GM23338 (cell line): ENCODE measurements around the gene ARL5C. TPM values are rescaled to one million over a fixed set of nuclear protein-coding genes. Genes with fewer than 3 reads are reported as not detected.

Source experiments
- CREB1 ChIP-seq: fragments of 250-450 bp; sonication (Bioruptor Pico); IDR thresholded peaks from 2 replicates; pipeline ENCODE4 v1.5.0; 2020; ENCODE audit warnings: low read depth, mild to moderate bottlenecking, moderate library complexity
- ETS1 ChIP-seq: IDR thresholded peaks from 2 replicates; pipeline ENCODE4 v1.6.1; 2016; ENCODE audit warnings: antibody characterized with exemption
- EZH2 ChIP-seq: fragments of 200-600 bp; sonication (generic); IDR thresholded peaks from one replicate; pipeline ENCODE4 v1.8.0; 2017; ENCODE audit warnings: antibody characterized with exemption, mild to moderate bottlenecking, low read depth; ENCODE audit not compliant: unreplicated experiment
- EZH2phosphoT487 ChIP-seq: fragments of 200-600 bp; sonication (generic); IDR thresholded peaks from one replicate; pipeline ENCODE4 v1.8.1; 2018; ENCODE audit warnings: antibody characterized with exemption; ENCODE audit not compliant: unreplicated experiment
- JUNB ChIP-seq: IDR thresholded peaks from one replicate; pipeline ENCODE4 v1.6.1; 2016; ENCODE audit warnings: antibody characterized with exemption; ENCODE audit not compliant: unreplicated experiment
- NANOG ChIP-seq: IDR thresholded peaks from 2 replicates; pipeline ENCODE4 v1.6.1; 2016; ENCODE audit warnings: antibody characterized with exemption, borderline replicate concordance
- REST ChIP-seq: IDR thresholded peaks from one replicate; pipeline ENCODE4 v1.6.1; 2018; ENCODE audit warnings: antibody characterized with exemption; ENCODE audit not compliant: unreplicated experiment
- STAT1 ChIP-seq: IDR thresholded peaks from one replicate; pipeline ENCODE4 v1.6.1; 2016; ENCODE audit warnings: antibody characterized with exemption; ENCODE audit not compliant: unreplicated experiment
- ZNF462 ChIP-seq: fragments of 250-450 bp; sonication (Bioruptor Pico); IDR thresholded peaks from 2 replicates; pipeline ENCODE4 v1.5.0; 2020; ENCODE audit warnings: mild to moderate bottlenecking, moderate library complexity
- polyA plus RNA-seq: library from polyadenylated mRNA; unstranded; fragments of >200 nt; fragmentation: Nextera tagmentation; extraction: Ambion mirVana; gene quantifications from 2 replicates; pipeline ENCODE4 v1.2.1, GENCODE V29; 2016
- total RNA-seq: library from RNA; depleted of rRNA; stranded (reverse); fragments of >200 nt; shearing (Covaris generic); gene quantifications from 2 replicates; pipeline ENCODE4 v1.2.3, GENCODE V29; 2014

Gene ARL5C
- total and polyA plus RNA-seq, 2 experiments from 2014 or later: not detected

GRCh38 chr17:39123627-39124026, 42.3 kb downstream of the ARL5C start (continued):
- no peak for TF ChIP-seq ZNF462 (CRISPR knock-in tag)
- TF ChIP-seq JUNB: no peak
- TF ChIP-seq CREB1 (CRISPR knock-in tag): no peak
- TF ChIP-seq EZH2: no peak
- no peak for TF ChIP-seq NANOG
- TF ChIP-seq STAT1: no peak
- TF ChIP-seq EZH2phosphoT487: no peak
- no peak for TF ChIP-seq ETS1
- TF ChIP-seq REST: no peak
